Activated CD4-positive, alpha-beta memory T cell treated with anti-CD3 and anti-CD28 coated beads for 36 hours (primary cell): ENCODE data around the gene EHD1. TPM values are rescaled to one million over a fixed set of nuclear protein-coding genes. Genes with fewer than 3 reads are reported as not detected.

Experiments used
- CTCF ChIA-PET: fragments of 350-600 bp; sonication (Branson Sonifier 250); formaldehyde crosslinking; loops from one replicate; lab custom pipeline; 2021; ENCODE audit warnings: antibody characterized with exemption, inconsistent platforms; lab: Charles Lee
- POLR2A ChIA-PET: fragments of 350-600 bp; sonication (Branson Sonifier 250); formaldehyde crosslinking; loops from one replicate; lab custom pipeline; 2021; ENCODE audit warnings: antibody characterized with exemption; lab: Charles Lee
- DNase-seq: peaks from one replicate; pipeline ENCODE4 v3.0.0-alpha.2; 2020
- H3K27ac Mint-ChIP-seq: one replicate; pipeline ENCODE4 v1.8.0; 2021; ENCODE audit warnings: mixed read lengths
- H3K27me3 Mint-ChIP-seq: one replicate; pipeline ENCODE4 v1.8.0; 2021; ENCODE audit warnings: mixed read lengths
- H3K36me3 Mint-ChIP-seq: one replicate; pipeline ENCODE4 v1.8.0; 2021; ENCODE audit warnings: mixed read lengths
- H3K4me1 Mint-ChIP-seq: one replicate; pipeline ENCODE4 v1.8.0; 2021; ENCODE audit warnings: low read depth, mixed read lengths
- H3K4me3 Mint-ChIP-seq: one replicate; pipeline ENCODE4 v1.8.0; 2021; ENCODE audit warnings: mild to moderate bottlenecking, mixed read lengths
- H3K9me3 Mint-ChIP-seq: one replicate; pipeline ENCODE4 v1.8.0; 2021; ENCODE audit warnings: mixed read lengths
- intact Hi-C: fragments of 100-400 bp; cut with micrococcal nuclease; formaldehyde crosslinking; loops from one replicate; pipeline ENCODE4 v1.15.1; 2023
- total RNA-seq, 2 experiments: library from RNA; stranded (reverse); gene quantifications; one replicate each; pipeline ENCODE4 v1.2.3, GENCODE V29; 2021

Gene EHD1
- 100 to 1,000 TPM; 103 to 113 TPM for total RNA-seq

GRCh38 chr11:64878494-64879243, at the start of gene EHD1:
TSS of gene EHD1 (minus strand) at chr11:64878621. CDS start at chr11:64878464, 157 bp downstream.
- no peaks in the 10 kb centered on the region for H3K9me3 Mint-ChIP-seq
- intact Hi-C loops, result loop anchor here (1.0 to 5.0 kb wide), 4 partner anchors 10 to 549 kb away; partner anchors contain the start of gene ATG2A
- peak within 1 kb of the TSS; percentile 99 for H3K4me3 Mint-ChIP-seq
- CTCF ChIA-PET, result interaction anchor here (0.7 to 29.7 kb wide), 7 partner anchors 9 to 546 kb away, joined by 3 to 1198 read pairs (median 4); partner anchors contain the start of genes ARL2 and CDC42BPG
- peak; percentile 99 for DNase-seq
- no peaks in the 10 kb centered on the region for H3K27me3 Mint-ChIP-seq
- H3K27ac Mint-ChIP-seq, result peak within 1 kb of the TSS; percentile 98
- H3K4me1 Mint-ChIP-seq, result peaks cover 53% of the 10 kb centered on the region
- POLR2A ChIA-PET, result interaction anchor here (0.9 to 14.6 kb wide), 5 partner anchors 15 to 100 kb away, joined by 4 to 460 read pairs (median 6); partner anchors contain the start of gene PPP2R5B
- peaks cover 36% of the 10 kb centered on the region for H3K36me3 Mint-ChIP-seq

DNA sequence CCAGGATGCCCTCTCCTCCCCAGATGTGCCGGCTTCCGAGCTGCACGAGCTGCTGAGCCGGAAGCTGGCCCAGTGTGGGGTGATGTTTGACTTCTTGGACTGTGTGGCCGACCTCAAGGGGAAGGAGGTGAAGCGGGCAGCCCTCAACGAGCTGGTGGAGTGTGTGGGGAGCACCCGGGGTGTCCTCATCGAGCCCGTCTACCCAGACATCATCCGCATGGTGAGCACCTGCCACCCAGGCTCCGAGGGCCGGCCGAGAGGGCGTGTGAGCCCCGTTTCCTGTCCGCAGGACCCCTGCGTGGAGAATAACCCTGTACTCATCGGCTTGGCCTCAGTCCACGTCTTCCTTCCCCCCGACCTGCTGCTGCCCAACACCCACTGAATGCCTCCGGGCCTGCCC, 48.3 kb upstream of the EHD1 start:
- peaks cover 7% of the 10 kb centered on the region for H3K36me3 Mint-ChIP-seq
- H3K4me1 Mint-ChIP-seq, result peaks cover 15% of the 10 kb centered on the region
- no peak overlapping the region for H3K27ac Mint-ChIP-seq
- intact Hi-C loops, result no loop called here
- H3K27me3 Mint-ChIP-seq, result no peaks in the 10 kb centered on the region
- no peak overlapping the region for H3K4me3 Mint-ChIP-seq
- H3K9me3 Mint-ChIP-seq, result no peaks in the 10 kb centered on the region
- no peak for DNase-seq
- POLR2A ChIA-PET, result no interaction called here
- CTCF ChIA-PET, result interaction anchor here (0.6 to 1.0 kb wide), 3 partner anchors 35 to 112 kb away, joined by 3 read pairs; no protein-coding TSS in a partner anchor

DNA sequence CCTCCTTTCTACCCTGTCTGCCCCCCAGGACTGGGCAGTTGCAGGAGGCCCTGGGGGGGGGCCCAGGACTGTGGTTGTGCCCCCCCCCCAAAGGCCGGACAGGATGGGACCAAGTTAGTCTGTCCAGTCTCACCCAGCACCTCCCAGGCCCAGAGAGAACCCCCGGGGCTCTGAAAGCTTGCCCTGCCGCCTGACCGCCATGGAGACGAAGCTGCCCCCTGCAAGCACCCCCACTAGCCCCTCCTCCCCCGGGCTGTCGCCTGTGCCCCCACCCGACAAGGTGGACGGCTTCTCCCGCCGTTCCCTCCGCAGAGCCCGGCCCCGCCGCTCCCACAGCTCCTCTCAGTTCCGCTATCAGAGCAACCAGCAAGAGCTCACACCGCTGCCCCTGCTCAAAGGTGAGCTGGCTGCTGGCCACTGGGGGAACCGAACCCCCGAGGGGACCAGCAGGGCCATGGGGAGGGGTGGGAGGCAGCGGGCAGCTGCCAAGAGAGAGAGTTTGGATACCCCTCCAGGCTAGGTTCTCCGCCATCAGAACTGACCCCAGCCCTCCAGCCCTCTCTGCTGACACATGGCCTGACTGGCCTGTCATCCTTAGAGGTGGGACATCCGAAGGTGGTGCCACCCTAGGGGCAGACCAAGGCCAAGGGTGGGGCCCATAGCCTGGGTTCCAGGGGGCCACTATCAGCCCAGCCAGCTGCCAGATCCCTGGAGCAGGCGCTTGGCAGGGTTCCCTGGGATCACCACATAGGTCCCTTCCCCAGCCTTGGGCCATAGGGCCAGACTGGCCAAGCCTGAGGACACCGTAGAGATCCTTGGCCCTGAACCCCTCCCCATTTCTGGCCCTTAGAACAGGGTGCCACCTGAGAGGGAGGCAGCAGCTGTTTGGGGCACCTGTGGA, 47.4 kb upstream of the EHD1 start:
- Mint-ChIP-seq H3K4me1 (peaks cover 15% of the 10 kb centered on the region), H3K4me3 (peak overlapping the region; percentile 85), H3K36me3 (peaks cover 5% of the 10 kb centered on the region), H3K27me3 (no peaks in the 10 kb centered on the region), H3K9me3 (no peaks in the 10 kb centered on the region), H3K27ac (no peak overlapping the region)
- CTCF ChIA-PET, result interaction anchor here (2.0 kb wide), 1 partner anchor 88 kb away, joined by 11 read pairs; the partner anchor contains the start of gene ARL2
- DNase-seq, result no peak
- intact Hi-C loops, result loop anchor here (1.0 kb wide), 1 partner anchor 8 kb away; the partner anchor contains the start of gene ATG2A
- POLR2A ChIA-PET, result interaction anchor here (1.7 to 2.1 kb wide), 3 partner anchors 47 to 88 kb away, joined by 5 to 7 read pairs (median 6); partner anchors contain the start of genes ARL2 and EHD1

- Mint-ChIP-seq H3K4me3 (peak overlapping the region; percentile 85), H3K4me1 (peaks cover 15% of the 10 kb centered on the region), H3K36me3 (peaks cover 2% of the 10 kb centered on the region), H3K27me3 (no peaks in the 10 kb centered on the region), H3K27ac (peak overlapping the region; percentile 8), H3K9me3 (no peaks in the 10 kb centered on the region)
- ChIA-PET POLR2A (interaction anchor here (1.3 to 2.1 kb wide), 5 partner anchors 46 to 197 kb away, joined by 4 to 7 read pairs (median 6); partner anchors contain the start of genes ARL2, EHD1, FAU and MRPL49), CTCF (interaction anchor here (1.1 to 2.0 kb wide), 2 partner anchors 88 to 89 kb away, joined by 3 to 11 read pairs; partner anchors contain the start of gene ARL2)
- peak; percentile 42 for DNase-seq
- intact Hi-C loops, result loop anchor here (1.0 kb wide), 3 partner anchors 8 to 102 kb away; partner anchors contain the start of genes ARL2, ATG2A and SNX15
Measured at GRCh38 chr11:64924910-64925284, 46.5 kb upstream of the EHD1 start.

DNA sequence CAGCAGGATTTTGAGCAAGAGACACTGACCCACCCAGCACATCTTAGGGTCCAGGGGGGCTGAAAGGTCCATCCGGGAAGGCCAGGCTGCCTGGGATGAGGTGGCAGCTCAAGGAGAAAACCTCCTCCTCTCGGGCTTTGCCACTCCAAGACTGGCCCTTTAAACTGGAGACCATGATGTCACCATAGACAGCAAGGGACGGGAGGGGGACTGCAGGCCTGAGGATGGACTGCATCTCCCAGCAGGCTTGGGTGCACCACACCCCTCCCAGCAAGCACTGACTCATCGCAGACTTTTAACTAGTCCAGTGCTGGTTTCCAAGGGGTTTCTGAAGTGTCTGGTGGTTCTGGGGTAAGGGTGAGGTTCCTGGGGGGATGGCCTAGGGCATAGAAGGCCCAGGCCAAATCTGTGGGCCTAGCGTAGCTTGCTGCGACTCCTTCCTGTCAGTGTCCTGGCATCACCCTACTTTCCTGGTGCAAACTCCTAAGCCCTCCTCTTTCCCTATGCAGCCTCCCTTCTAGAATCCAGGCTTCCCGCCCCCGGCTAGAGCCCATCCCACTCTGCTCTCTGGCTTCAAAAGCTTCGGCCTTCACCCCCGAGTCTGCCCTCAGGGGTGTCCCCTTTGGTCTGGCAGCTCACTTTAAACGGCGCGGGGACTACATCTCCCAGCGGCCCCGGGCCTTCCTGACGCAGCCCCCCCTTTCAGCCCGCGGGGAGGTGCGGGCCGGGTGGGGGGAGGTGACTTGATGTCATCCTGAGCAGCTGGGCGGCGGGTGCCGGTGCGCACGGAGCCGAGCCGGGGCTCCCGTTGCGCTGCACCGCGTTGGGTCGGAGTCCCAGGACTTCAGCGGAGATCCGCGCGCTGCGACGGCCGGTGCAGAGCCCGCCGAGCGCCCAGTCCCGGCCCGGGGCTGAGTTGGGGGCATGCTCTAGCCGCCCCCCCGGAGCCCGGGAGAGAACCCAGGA, 45.8 kb upstream of the EHD1 start, which contains the start of gene PPP2R5B:
PPP2R5B (plus strand) TSS at position 746 of the 966 bp plus-strand sequence. CDS start 1,046 bp downstream, outside the sequence.
- ChIA-PET CTCF (interaction anchor here (0.6 to 2.0 kb wide), 5 partner anchors 44 to 90 kb away, joined by 3 to 11 read pairs (median 3); partner anchors contain the start of genes ARL2 and CDC42BPG), POLR2A (interaction anchor here (0.7 to 2.1 kb wide), 7 partner anchors 46 to 1421 kb away, joined by 3 to 7 read pairs (median 5); partner anchors contain the start of genes ARL2, BRMS1, EHD1 and FAU)
- peak within 1 kb of the TSS; percentile 90 for H3K27ac Mint-ChIP-seq
- H3K36me3 Mint-ChIP-seq, result peaks cover 2% of the 10 kb centered on the region
- H3K27me3 Mint-ChIP-seq, result no peaks in the 10 kb centered on the region
- H3K4me1 Mint-ChIP-seq, result peaks cover 15% of the 10 kb centered on the region
- intact Hi-C loops, result loop anchor here (1.0 kb wide), 2 partner anchors 90 to 103 kb away; partner anchors contain the start of genes ARL2 and SNX15
- peak; percentile 93 for DNase-seq
- H3K4me3 Mint-ChIP-seq, result peak within 1 kb of the TSS; percentile 85
- no peaks in the 10 kb centered on the region for H3K9me3 Mint-ChIP-seq

DNA sequence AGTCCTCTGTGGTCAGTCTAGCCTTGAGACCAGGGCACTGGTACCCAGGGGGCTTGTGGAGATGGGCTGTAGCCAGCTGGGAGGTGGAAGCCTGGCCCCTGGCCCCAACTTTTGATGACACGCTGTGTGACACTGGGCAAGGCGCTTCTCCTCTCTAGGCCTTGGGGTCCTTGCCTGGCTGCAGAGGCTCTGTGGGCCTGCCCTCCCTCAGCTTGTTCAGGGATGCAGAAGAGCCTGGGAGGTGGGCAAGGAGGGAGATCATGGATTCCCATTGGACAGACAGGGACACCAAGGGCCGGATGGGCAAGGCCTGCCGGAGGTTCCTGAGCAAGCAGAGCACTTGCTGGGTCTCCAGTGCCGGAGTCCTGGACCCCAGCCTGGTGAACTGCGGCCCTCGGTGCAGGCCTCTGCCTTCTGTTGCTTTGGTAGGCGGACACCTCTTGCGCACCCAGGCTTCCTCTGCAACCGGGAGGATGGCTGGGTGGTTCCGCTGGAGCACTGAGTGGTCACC, 44.8 kb upstream of the EHD1 start:
- peaks cover 16% of the 10 kb centered on the region for H3K4me1 Mint-ChIP-seq
- H3K36me3 Mint-ChIP-seq, result peaks cover 2% of the 10 kb centered on the region
- H3K27ac Mint-ChIP-seq, result no peak overlapping the region
- intact Hi-C loops, result no loop called here
- DNase-seq, result no peak
- no peaks in the 10 kb centered on the region for H3K9me3 Mint-ChIP-seq
- no peaks in the 10 kb centered on the region for H3K27me3 Mint-ChIP-seq
- no peak overlapping the region for H3K4me3 Mint-ChIP-seq
- CTCF ChIA-PET, result interaction anchor here (0.9 to 2.0 kb wide), 3 partner anchors 79 to 188 kb away, joined by 3 to 11 read pairs (median 4); partner anchors contain the start of genes ARL2 and CDC42BPG
- POLR2A ChIA-PET, result interaction anchor here (1.5 to 2.0 kb wide), 2 partner anchors 91 to 199 kb away, joined by 4 to 7 read pairs; partner anchors contain the start of genes ARL2, FAU and MRPL49

GRCh38 chr11:64921384-64921783, 43.0 kb upstream of the EHD1 start:
- CTCF ChIA-PET, result no interaction called here
- H3K27me3 Mint-ChIP-seq, result no peaks in the 10 kb centered on the region
- peaks cover 27% of the 10 kb centered on the region for H3K4me1 Mint-ChIP-seq
- no peak for DNase-seq
- H3K4me3 Mint-ChIP-seq, result no peak overlapping the region
- intact Hi-C loops, result no loop called here
- no peaks in the 10 kb centered on the region for H3K9me3 Mint-ChIP-seq
- POLR2A ChIA-PET, result no interaction called here
- no peak overlapping the region for H3K27ac Mint-ChIP-seq
- no peaks in the 10 kb centered on the region for H3K36me3 Mint-ChIP-seq

GRCh38 chr11:64920124-64920523, 41.7 kb upstream of the EHD1 start:
- Mint-ChIP-seq H3K27ac (no peak overlapping the region), H3K36me3 (no peaks in the 10 kb centered on the region), H3K4me3 (no peak overlapping the region), H3K9me3 (no peaks in the 10 kb centered on the region), H3K27me3 (no peaks in the 10 kb centered on the region), H3K4me1 (peaks cover 34% of the 10 kb centered on the region)
- no peak for DNase-seq
- ChIA-PET CTCF (no interaction called here), POLR2A (no interaction called here)
- intact Hi-C loops, result no loop called here

- Mint-ChIP-seq H3K36me3 (no peaks in the 10 kb centered on the region), H3K27me3 (no peaks in the 10 kb centered on the region), H3K4me3 (no peak overlapping the region), H3K9me3 (no peaks in the 10 kb centered on the region), H3K4me1 (peaks cover 32% of the 10 kb centered on the region), H3K27ac (no peak overlapping the region)
- ChIA-PET POLR2A (no interaction called here), CTCF (interaction anchor here (0.7 kb wide), 1 partner anchor 25 kb away, joined by 3 read pairs; no protein-coding TSS in a partner anchor)
- DNase-seq, result no peak
- intact Hi-C loops, result loop anchor here (5.0 kb wide), 1 partner anchor 53 kb away; the partner anchor contains the start of gene MAJIN
Measured at GRCh38 chr11:64919627-64920026, 41.2 kb upstream of the EHD1 start.

- POLR2A ChIA-PET, result no interaction called here
Measured at GRCh38 chr11:64918017-64918416, 39.6 kb upstream of the EHD1 start.

More at GRCh38 chr11:64918017-64918416, 39.6 kb upstream of the EHD1 start:
- H3K9me3 Mint-ChIP-seq, result no peaks in the 10 kb centered on the region
- H3K36me3 Mint-ChIP-seq, result peaks cover 1% of the 10 kb centered on the region
- peaks cover 26% of the 10 kb centered on the region for H3K4me1 Mint-ChIP-seq
- H3K27me3 Mint-ChIP-seq, result no peaks in the 10 kb centered on the region
- intact Hi-C loops, result loop anchor here (5.0 kb wide), 1 partner anchor 54 kb away; the partner anchor contains the start of gene MAJIN
- peak overlapping the region; percentile 94 for H3K4me3 Mint-ChIP-seq
- peak overlapping the region; percentile 72 for H3K27ac Mint-ChIP-seq
- peak; percentile 21 for DNase-seq
- CTCF ChIA-PET, result interaction anchor here (1.6 kb wide), 2 partner anchors 30 to 96 kb away, joined by 5 to 6 read pairs; partner anchors contain the start of gene ARL2
